ENCODE results near the gene SLC15A5. TPM values are rescaled to one million over a fixed set of nuclear protein-coding genes. Genes with fewer than 3 reads are reported as not detected.

SLC15A5 gene
- total RNA-seq, 1 donor from 2014 or later = not detected

GRCh38 chr12:16246264-16246663 is 31.2 kb downstream of the SLC15A5 start:
- no peaks in the 10 kb centered on the region for H3K4me1 Mint-ChIP-seq
- no peaks in the 10 kb centered on the region for H3K9me3 Mint-ChIP-seq
- H3K36me3 Mint-ChIP-seq = no peaks in the 10 kb centered on the region
- H2AFZ ChIP-seq (replicated peaks) = no peak overlapping the region
- no peaks in the 10 kb centered on the region for H3K27me3 ChIP-seq
- no peaks in the 10 kb centered on the region for H3K79me2 ChIP-seq (ENCODE audit: low read depth)
- no peaks in the 10 kb centered on the region for H3F3A ChIP-seq (ENCODE audit: low read depth)
- no peaks in the 10 kb centered on the region for H3K9me3 ChIP-seq (ENCODE audit: low read depth)
- no peak overlapping the region for H3K4me3 Mint-ChIP-seq
- no peak for DNase-seq (ENCODE audit: low spot score)
- no peaks in the 10 kb centered on the region for H4K20me1 ChIP-seq (ENCODE audit: low read depth)
- no peak overlapping the region for H3K27ac Mint-ChIP-seq
- no peak overlapping the region for H3K4me2 ChIP-seq
- TF ChIP-seq CTCF (IDR thresholded peaks at IDR 0.05) = no peak
- TF ChIP-seq EZH2phosphoT487 (IDR thresholded peaks at IDR 0.05) = no peak
- TF ChIP-seq EZH2 (IDR thresholded peaks at IDR 0.05) = no peak
- no peaks in the 10 kb centered on the region for H3K27me3 Mint-ChIP-seq (ENCODE audit: insufficient read depth, low read depth)
- H3K4me1 ChIP-seq = no peaks in the 10 kb centered on the region
- H3K36me3 ChIP-seq = no peaks in the 10 kb centered on the region
- H3K27ac ChIP-seq = no peak overlapping the region
- H3K4me3 ChIP-seq = no peak overlapping the region
- H3K9ac ChIP-seq = no peak overlapping the region

GRCh38 chr12:16245209-16245608 is 32.3 kb downstream of the SLC15A5 start:
- Mint-ChIP-seq H3K27ac (no peak overlapping the region), H3K9me3 (no peaks in the 10 kb centered on the region), H3K4me3 (no peak overlapping the region), H3K36me3 (no peaks in the 10 kb centered on the region), H3K27me3 (ENCODE audit: insufficient read depth, low read depth) (no peaks in the 10 kb centered on the region), H3K4me1 (no peaks in the 10 kb centered on the region)
- H3K79me2 ChIP-seq (ENCODE audit: low read depth) = no peaks in the 10 kb centered on the region
- no peaks in the 10 kb centered on the region for H3K27me3 ChIP-seq
- H2AFZ ChIP-seq (replicated peaks) = no peak overlapping the region
- no peak overlapping the region for H3K4me3 ChIP-seq
- H4K20me1 ChIP-seq (ENCODE audit: low read depth) = no peaks in the 10 kb centered on the region
- no peak overlapping the region for H3K27ac ChIP-seq
- DNase-seq (ENCODE audit: low spot score) = no peak
- H3F3A ChIP-seq (ENCODE audit: low read depth) = no peaks in the 10 kb centered on the region
- no peak overlapping the region for H3K9ac ChIP-seq
- H3K36me3 ChIP-seq = no peaks in the 10 kb centered on the region
- H3K4me2 ChIP-seq = no peak overlapping the region
- H3K9me3 ChIP-seq (ENCODE audit: low read depth) = no peaks in the 10 kb centered on the region
- no peaks in the 10 kb centered on the region for H3K4me1 ChIP-seq
- TF ChIP-seq EZH2 (IDR thresholded peaks at IDR 0.05) (no peak), EZH2phosphoT487 (IDR thresholded peaks at IDR 0.05) (no peak), CTCF (IDR thresholded peaks at IDR 0.05) (no peak)

GRCh38 chr12:16243487-16244412 is 33.7 kb downstream of the SLC15A5 start:
- no peak overlapping the region for H3K4me3 Mint-ChIP-seq
- TF ChIP-seq CTCF (IDR thresholded peaks at IDR 0.05) (no peak), EZH2 (IDR thresholded peaks at IDR 0.05) (no peak), EZH2phosphoT487 (IDR thresholded peaks at IDR 0.05) (no peak)
- H3K4me3 ChIP-seq = no peak overlapping the region
- H3F3A ChIP-seq (ENCODE audit: low read depth) = no peaks in the 10 kb centered on the region
- no peaks in the 10 kb centered on the region for H3K9me3 ChIP-seq (ENCODE audit: low read depth)
- H3K9ac ChIP-seq = no peak overlapping the region
- no peak overlapping the region for H3K27ac ChIP-seq
- H3K27ac Mint-ChIP-seq = no peak overlapping the region
- no peaks in the 10 kb centered on the region for H3K79me2 ChIP-seq (ENCODE audit: low read depth)
- no peaks in the 10 kb centered on the region for H3K4me1 Mint-ChIP-seq
- no peak overlapping the region for H2AFZ ChIP-seq (replicated peaks)
- H3K4me2 ChIP-seq = no peak overlapping the region
- no peak for DNase-seq (ENCODE audit: low spot score)
- H3K4me1 ChIP-seq = no peaks in the 10 kb centered on the region
- no peaks in the 10 kb centered on the region for H3K27me3 Mint-ChIP-seq (ENCODE audit: insufficient read depth, low read depth)
- H3K9me3 Mint-ChIP-seq = no peaks in the 10 kb centered on the region
- no peaks in the 10 kb centered on the region for H4K20me1 ChIP-seq (ENCODE audit: low read depth)
- no peaks in the 10 kb centered on the region for H3K36me3 ChIP-seq
- H3K27me3 ChIP-seq = no peaks in the 10 kb centered on the region
- H3K36me3 Mint-ChIP-seq = no peaks in the 10 kb centered on the region

All from neural progenitor cell (in vitro differentiated cells).